Tibial nerve (tissue), 4 donors: ENCODE data around the gene GRHPR.

Source experiments
- EP300 ChIP-seq, 2 donors: sonication (generic); formaldehyde crosslinking; IDR thresholded peaks; one replicate each; pipeline ENCODE4 v1.6.1; 2017; ENCODE audit warnings: antibody characterized with exemption in 2 of 2, mild to moderate bottlenecking in 1 of 2
- TF ChIP-seq, protein P1 (sequence below), 5 experiments: fragments of 200-600 bp in 3 of 5; fragments of 450-650 bp in 2 of 5; sonication (generic) in 3 of 5; IDR thresholded peaks; one replicate each; pipeline ENCODE4 v1.5.1; 2016 to 2019; ENCODE audit warnings: antibody characterized with exemption in 5 of 5, mild to moderate bottlenecking in 3 of 5, moderate library complexity in 2 of 5

GRCh38 chr9:37422289-37423104, at the start of gene GRHPR:
- peak in 1 of 2 donors; percentile 94 for TF ChIP-seq EP300 (IDR thresholded peaks at IDR 0.05)
- TF ChIP-seq, protein P1, sequence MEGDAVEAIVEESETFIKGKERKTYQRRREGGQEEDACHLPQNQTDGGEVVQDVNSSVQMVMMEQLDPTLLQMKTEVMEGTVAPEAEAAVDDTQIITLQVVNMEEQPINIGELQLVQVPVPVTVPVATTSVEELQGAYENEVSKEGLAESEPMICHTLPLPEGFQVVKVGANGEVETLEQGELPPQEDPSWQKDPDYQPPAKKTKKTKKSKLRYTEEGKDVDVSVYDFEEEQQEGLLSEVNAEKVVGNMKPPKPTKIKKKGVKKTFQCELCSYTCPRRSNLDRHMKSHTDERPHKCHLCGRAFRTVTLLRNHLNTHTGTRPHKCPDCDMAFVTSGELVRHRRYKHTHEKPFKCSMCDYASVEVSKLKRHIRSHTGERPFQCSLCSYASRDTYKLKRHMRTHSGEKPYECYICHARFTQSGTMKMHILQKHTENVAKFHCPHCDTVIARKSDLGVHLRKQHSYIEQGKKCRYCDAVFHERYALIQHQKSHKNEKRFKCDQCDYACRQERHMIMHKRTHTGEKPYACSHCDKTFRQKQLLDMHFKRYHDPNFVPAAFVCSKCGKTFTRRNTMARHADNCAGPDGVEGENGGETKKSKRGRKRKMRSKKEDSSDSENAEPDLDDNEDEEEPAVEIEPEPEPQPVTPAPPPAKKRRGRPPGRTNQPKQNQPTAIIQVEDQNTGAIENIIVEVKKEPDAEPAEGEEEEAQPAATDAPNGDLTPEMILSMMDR (IDR thresholded peaks at IDR 0.05) = no peak
